Measurements from ENCODE around the gene ADSS1. TPM values are rescaled to one million over a fixed set of nuclear protein-coding genes. Genes with fewer than 3 reads are reported as not detected.

Gene ADSS1
- total RNA-seq, 1 donor from 2014 or later = 1.1 TPM

DNA sequence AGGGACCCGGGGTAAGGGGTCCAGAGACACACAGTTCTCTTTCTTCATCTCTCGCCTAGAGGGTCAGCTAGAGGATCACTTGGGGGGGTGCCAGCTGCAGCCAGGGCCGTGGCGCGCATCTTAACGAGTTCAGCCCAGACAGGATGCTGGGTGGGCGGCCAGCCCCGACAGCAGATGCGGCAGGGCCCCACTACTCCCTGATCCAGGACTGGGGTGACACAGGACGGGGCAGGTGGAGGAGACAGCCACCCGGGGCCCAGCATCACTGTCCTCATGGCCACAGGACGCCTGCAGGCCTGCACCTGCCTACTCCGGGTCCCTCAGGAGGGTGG lies 58.7 kb downstream of the ADSS1 start:
- no peak for DNase-seq (ENCODE audit: low spot score)
- no peak overlapping the region for H3K27ac Mint-ChIP-seq
- no peaks in the 10 kb centered on the region for H3K36me3 Mint-ChIP-seq (ENCODE audit: low read depth)
- no peaks in the 10 kb centered on the region for H3K27me3 Mint-ChIP-seq (ENCODE audit: insufficient read depth)
- intact Hi-C loops (cut with micrococcal nuclease) = no loop called here
- no peaks in the 10 kb centered on the region for H3K4me1 Mint-ChIP-seq (ENCODE audit: low read depth)
- no peaks in the 10 kb centered on the region for H3K9me3 Mint-ChIP-seq
- no peak overlapping the region for H3K4me3 Mint-ChIP-seq

DNA sequence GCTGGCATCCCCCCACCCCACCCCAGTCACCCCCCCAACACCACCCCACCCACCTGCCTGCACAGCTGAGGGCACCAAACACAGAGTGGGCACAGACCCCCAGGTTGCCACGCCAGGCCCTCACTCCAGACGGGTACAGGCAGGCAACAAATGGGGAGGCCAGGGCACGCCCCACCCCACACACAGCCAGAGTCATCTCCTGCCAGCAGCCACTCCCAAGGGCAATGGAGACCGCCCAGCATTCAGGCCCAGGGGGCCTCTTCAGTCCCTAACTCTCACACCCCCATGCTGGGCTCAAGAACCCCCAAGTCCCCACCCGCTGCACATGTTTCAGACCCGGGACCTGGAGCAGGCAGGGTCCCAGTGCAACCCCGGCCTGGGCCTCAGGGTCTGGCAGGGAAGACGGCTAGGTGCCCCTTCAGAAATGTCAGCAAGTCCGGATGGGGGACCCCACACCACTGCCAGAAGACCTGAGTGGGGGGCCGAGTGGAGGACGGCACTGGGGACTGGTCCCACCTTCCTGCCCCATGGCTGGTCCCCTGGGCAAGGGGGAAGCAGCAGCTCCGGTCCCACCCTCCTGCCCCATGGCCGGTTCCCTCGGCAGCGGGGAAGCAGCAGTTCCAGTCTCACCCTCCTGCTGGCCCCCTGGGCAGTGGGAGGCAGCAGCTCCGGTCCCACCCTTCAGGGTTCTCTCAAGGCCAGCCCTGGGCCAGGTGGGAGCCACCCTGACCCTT lies 59.6 kb downstream of the ADSS1 start:
- no peak overlapping the region for H3K27ac Mint-ChIP-seq
- no peak for DNase-seq (ENCODE audit: low spot score)
- H3K36me3 Mint-ChIP-seq (ENCODE audit: low read depth) = no peaks in the 10 kb centered on the region
- no peaks in the 10 kb centered on the region for H3K4me1 Mint-ChIP-seq (ENCODE audit: low read depth)
- H3K27me3 Mint-ChIP-seq (ENCODE audit: insufficient read depth) = no peaks in the 10 kb centered on the region
- H3K4me3 Mint-ChIP-seq = no peak overlapping the region
- intact Hi-C loops (cut with micrococcal nuclease) = no loop called here
- no peaks in the 10 kb centered on the region for H3K9me3 Mint-ChIP-seq

DNA sequence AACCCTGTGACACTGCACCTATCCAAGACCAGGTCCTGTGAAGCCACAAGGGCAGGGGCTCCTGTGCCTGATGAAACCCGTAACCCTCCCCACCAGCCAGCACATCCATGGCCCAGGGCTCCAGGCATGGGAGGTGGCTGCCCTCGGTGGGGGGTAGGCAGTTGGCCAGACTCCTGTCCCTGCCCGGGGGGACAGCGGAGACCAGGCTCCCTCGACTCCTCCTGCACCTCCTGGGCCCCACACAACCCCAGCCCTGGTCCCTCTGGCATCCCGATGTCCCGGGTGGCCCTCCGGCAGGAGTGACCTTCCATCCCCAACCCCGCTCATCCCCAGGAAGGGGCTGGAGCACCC lies 60.2 kb downstream of the ADSS1 start:
- no peak overlapping the region for H3K4me3 Mint-ChIP-seq
- intact Hi-C loops (cut with micrococcal nuclease) = no loop called here
- H3K36me3 Mint-ChIP-seq (ENCODE audit: low read depth) = no peaks in the 10 kb centered on the region

DNA sequence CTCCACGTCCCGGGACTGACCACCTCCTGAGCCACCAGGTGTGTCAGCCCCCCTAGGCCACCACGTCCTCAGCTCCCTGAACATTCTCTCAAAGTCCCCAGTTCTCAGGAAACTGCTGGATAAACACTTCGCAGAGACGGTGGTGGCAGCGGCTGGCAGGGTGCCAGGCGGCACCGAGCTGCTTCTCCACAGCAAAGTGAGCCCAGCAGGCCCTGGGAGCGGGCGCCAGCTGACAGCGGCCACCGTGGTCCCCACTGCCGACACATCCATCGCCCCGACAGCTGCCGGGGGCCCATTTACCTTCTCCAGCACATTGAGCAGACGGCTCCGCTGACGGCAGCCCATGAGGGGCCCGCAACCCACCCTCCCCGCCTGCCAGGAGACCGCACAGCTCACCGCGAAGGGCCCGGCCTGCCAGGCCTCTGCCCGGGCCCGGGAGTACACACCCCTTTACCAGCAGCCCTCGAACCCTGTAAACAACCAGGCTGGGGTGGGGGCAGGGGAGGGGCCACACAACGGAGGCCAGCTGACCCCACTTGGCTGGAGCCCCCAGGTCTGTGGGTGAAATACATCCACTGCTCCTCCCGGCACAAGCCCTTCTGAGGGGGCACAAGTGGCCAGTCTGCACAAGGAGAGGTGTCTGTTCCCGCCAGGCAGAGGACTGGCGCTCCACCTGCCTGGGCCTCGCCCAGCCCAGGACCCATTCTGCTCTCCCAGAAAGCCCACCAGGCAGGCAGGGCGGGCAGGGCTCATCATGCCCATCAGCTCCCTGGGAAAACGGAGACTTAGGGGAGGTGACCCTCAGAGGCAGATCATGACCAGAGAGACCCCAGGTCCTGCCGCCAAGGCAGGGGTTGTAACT lies 61.0 kb downstream of the ADSS1 start:
- intact Hi-C loops (cut with micrococcal nuclease) = no loop called here
- no peak overlapping the region for H3K4me3 Mint-ChIP-seq
- H3K36me3 Mint-ChIP-seq (ENCODE audit: low read depth) = no peaks in the 10 kb centered on the region
- no peaks in the 10 kb centered on the region for H3K27me3 Mint-ChIP-seq (ENCODE audit: insufficient read depth)
- no peak for DNase-seq (ENCODE audit: low spot score)
- H3K27ac Mint-ChIP-seq = no peak overlapping the region
- no peaks in the 10 kb centered on the region for H3K4me1 Mint-ChIP-seq (ENCODE audit: low read depth)
- no peaks in the 10 kb centered on the region for H3K9me3 Mint-ChIP-seq

More for the DNA sequence above, 60.2 kb downstream of the ADSS1 start:
- no peak for DNase-seq (ENCODE audit: low spot score)
- no peak overlapping the region for H3K27ac Mint-ChIP-seq
- H3K9me3 Mint-ChIP-seq = no peaks in the 10 kb centered on the region
- H3K27me3 Mint-ChIP-seq (ENCODE audit: insufficient read depth) = no peaks in the 10 kb centered on the region
- no peaks in the 10 kb centered on the region for H3K4me1 Mint-ChIP-seq (ENCODE audit: low read depth)

DNA sequence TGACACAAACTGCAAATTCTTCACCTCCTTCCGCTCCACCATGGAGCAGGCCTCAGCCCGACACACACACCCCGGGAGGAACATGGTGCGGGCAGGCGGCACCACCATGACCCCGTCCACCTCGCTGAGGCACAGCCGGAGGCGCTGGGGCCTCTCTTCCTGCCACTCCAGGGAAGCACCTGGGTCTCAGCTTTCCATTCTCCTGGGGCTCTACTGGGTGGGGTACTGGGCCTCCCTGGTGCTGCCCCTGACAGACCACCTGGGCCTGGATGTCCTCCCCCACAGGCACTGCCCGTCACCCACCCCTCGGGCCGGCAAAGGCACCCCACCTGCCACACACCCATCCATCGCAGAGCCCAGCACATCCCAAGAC lies 61.7 kb downstream of the ADSS1 start:
- no peak overlapping the region for H3K27ac Mint-ChIP-seq
- H3K4me3 Mint-ChIP-seq = no peak overlapping the region
- H3K9me3 Mint-ChIP-seq = no peaks in the 10 kb centered on the region
- no peaks in the 10 kb centered on the region for H3K27me3 Mint-ChIP-seq (ENCODE audit: insufficient read depth)
- intact Hi-C loops (cut with micrococcal nuclease) = no loop called here
- no peaks in the 10 kb centered on the region for H3K36me3 Mint-ChIP-seq (ENCODE audit: low read depth)
- no peaks in the 10 kb centered on the region for H3K4me1 Mint-ChIP-seq (ENCODE audit: low read depth)
- no peak for DNase-seq (ENCODE audit: low spot score)

DNA sequence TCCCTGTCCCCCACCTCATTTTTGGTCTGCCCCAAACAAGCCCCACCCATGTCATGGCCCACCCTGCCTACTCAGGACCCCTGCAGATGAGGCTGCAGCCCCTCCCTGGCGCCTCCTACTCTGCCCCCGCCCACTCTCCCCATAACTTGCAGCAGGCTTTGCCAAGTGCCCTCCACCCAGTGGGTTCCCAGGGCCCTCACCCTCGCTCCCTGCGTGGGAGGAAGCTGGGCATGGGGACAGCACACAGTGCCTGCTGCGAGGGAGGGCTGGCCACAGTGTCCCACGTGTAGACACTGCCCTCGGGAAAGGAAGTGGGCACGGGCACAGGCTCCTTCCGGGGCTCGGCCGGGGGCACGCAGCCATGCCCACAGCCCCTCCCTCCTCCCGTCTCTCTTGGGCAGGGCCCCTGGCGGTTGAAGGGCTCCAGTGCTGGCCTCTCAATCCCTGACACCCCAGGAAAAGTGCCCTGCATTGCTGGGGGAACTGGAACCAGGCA lies 62.1 kb downstream of the ADSS1 start:
- H3K36me3 Mint-ChIP-seq (ENCODE audit: low read depth) = no peaks in the 10 kb centered on the region
- H3K27me3 Mint-ChIP-seq (ENCODE audit: insufficient read depth) = no peaks in the 10 kb centered on the region
- intact Hi-C loops (cut with micrococcal nuclease) = no loop called here
- H3K4me1 Mint-ChIP-seq (ENCODE audit: low read depth) = no peaks in the 10 kb centered on the region
- DNase-seq (ENCODE audit: low spot score) = no peak
- H3K4me3 Mint-ChIP-seq = no peak overlapping the region
- H3K27ac Mint-ChIP-seq = no peak overlapping the region
- H3K9me3 Mint-ChIP-seq = no peaks in the 10 kb centered on the region

DNA sequence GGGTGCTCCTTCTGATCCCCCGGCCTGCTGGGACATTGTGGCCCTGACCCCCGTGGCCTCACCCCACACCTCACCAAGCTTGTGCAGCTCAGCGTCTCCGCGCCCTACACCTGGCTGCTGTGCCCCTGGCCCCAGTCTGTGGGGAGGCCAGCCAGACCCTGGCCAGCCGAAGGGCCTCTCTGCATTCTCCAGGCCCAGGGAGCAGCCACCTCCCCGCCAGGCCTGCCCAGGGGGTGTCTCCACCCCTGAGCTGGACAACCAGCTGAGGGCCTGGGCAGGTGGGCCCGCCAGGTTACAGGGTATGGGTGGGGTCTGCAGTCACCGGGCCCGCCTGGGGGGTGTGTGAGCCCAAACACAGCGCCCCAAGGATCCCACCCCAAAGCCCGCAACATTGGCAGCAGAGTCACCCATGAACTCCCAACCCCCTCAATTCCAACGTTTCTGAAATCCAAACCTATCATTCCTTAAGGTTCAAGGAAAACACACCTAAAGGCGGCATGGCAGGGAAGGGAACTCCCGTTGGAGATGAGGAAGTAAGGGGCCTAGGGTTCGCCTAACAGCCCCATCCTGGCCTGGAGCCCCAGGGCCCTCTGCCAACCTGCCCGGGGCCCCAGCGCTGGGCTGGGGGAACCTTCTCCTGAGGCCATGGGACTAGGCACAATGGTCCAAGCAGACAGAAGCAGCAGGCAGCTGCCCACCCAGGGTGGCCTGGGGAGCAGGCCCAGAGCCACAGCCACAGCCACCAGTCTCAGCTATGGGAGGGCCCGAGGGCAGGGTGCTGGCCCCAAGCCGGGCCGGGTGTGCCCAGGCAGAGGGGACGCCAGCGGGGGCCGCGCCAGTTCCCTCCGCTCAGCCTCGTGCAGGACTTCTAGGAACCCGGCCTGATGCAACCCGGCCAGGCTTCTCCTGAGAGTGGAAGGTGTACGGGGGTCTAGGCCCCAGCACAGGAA lies 63.0 kb downstream of the ADSS1 start:
- Mint-ChIP-seq H3K27me3 (ENCODE audit: insufficient read depth) (no peaks in the 10 kb centered on the region), H3K9me3 (no peaks in the 10 kb centered on the region), H3K27ac (no peak overlapping the region), H3K4me3 (no peak overlapping the region), H3K4me1 (ENCODE audit: low read depth) (no peaks in the 10 kb centered on the region), H3K36me3 (ENCODE audit: low read depth) (peaks cover 3% of the 10 kb centered on the region)
- intact Hi-C loops (cut with micrococcal nuclease) = no loop called here
- DNase-seq (ENCODE audit: low spot score) = no peak

DNA sequence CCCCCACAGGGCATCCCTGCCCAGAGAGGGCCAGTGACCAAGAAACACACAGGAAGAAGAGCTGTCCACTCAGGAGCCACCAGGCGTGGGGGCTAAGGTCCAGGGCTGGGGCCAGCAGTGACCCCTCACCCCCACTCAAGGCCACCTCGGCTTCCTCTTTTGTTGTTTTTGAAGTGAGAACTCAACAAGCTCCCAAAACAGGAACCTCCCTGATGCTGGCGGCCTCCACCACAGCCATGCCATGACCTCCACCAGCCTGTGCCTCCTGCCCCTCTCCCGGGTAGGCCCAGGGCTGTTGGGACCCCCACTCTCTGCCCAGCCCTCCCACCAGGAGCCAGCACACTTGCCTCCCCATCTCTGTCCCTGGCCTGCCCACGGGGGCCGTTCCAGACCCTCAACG lies 63.7 kb downstream of the ADSS1 start:
- no peaks in the 10 kb centered on the region for H3K4me1 Mint-ChIP-seq (ENCODE audit: low read depth)
- no peak overlapping the region for H3K4me3 Mint-ChIP-seq
- DNase-seq (ENCODE audit: low spot score) = no peak
- no peaks in the 10 kb centered on the region for H3K27me3 Mint-ChIP-seq (ENCODE audit: insufficient read depth)
- peaks cover 3% of the 10 kb centered on the region for H3K36me3 Mint-ChIP-seq (ENCODE audit: low read depth)
- H3K9me3 Mint-ChIP-seq = no peaks in the 10 kb centered on the region
- no peak overlapping the region for H3K27ac Mint-ChIP-seq
- intact Hi-C loops (cut with micrococcal nuclease) = no loop called here

DNA sequence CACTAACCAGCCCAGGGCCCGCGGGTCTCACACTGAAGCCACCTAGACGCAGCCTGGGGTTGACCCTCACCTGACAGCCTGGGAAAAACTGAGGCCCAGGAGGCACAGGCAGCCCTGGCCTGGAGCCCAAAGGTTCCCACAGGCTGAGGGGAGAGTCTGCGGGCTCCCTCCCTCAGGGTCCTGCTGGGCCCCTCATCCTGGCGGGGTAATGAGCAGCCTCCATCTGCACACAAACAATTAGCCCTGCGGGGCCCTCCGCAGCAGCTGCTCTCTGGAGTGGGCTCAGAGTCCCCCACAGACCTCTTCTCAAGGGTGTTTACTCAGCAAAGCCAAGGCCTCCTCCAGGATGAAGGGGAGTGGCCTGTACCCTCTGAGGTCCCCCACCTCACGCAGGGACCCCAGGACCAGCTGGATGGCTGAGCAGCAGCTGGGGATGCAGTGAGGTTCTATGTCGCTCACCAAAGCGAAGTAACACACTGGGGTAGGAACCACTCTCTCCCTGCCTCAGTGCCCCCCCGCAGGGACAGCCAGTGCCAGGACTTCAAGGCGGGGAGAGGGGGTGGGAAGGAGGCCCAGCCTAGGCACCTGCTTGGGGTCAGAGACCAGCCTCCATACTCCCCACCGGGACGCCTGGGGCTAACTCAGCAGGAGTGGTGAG lies 64.3 kb downstream of the ADSS1 start:
- H3K27me3 Mint-ChIP-seq (ENCODE audit: insufficient read depth) = no peaks in the 10 kb centered on the region
- DNase-seq (ENCODE audit: low spot score) = no peak
- no peaks in the 10 kb centered on the region for H3K9me3 Mint-ChIP-seq
- peaks cover 5% of the 10 kb centered on the region for H3K36me3 Mint-ChIP-seq (ENCODE audit: low read depth)
- no peak overlapping the region for H3K27ac Mint-ChIP-seq
- no peak overlapping the region for H3K4me3 Mint-ChIP-seq
- intact Hi-C loops (cut with micrococcal nuclease) = no loop called here
- H3K4me1 Mint-ChIP-seq (ENCODE audit: low read depth) = peaks cover under 1% of the 10 kb centered on the region

DNA sequence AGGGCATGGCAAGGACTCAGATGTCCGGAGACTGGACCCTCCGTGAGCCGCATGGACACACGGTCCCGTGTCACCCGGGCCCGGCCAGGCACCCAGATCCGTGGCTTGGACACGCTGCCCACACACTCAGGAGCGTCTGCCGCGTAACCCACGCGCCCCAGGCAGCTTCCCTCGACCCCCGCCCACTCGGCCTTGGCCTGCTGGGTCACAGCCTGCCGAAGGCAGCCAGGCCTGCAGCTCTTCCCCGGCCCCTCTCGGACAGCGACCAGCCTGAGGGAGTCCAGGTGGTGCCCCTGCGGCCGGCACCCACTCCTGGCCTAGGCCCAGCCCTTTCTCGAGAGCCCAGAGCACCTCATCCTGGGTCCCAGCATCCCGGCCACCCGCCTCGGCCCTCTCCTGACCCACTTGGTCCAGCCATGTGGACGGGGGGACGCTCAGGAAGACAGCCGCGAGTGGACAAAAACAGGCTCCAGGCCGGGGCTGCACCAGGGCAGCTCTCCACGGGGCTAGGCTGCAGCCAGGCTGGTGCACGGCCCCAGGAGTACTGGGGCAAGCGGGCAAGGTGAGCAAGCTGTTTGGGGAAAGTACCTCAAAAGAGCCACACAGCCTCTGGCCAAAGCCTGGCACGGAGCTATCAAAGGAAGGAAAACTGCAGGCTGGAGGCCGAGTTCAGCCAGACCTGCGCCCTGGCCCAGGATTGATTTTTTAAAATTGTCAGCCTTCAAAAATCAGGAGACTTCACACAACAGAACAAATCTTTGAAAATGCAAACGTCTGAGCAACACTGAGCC lies 65.0 kb downstream of the ADSS1 start:
- no peaks in the 10 kb centered on the region for H3K27me3 Mint-ChIP-seq (ENCODE audit: insufficient read depth)
- no peak overlapping the region for H3K4me3 Mint-ChIP-seq
- intact Hi-C loops (cut with micrococcal nuclease) = no loop called here
- no peak for DNase-seq (ENCODE audit: low spot score)
- H3K36me3 Mint-ChIP-seq (ENCODE audit: low read depth) = peaks cover 5% of the 10 kb centered on the region
- H3K9me3 Mint-ChIP-seq = no peaks in the 10 kb centered on the region
- H3K27ac Mint-ChIP-seq = no peak overlapping the region
- peaks cover 8% of the 10 kb centered on the region for H3K4me1 Mint-ChIP-seq (ENCODE audit: low read depth)

DNA sequence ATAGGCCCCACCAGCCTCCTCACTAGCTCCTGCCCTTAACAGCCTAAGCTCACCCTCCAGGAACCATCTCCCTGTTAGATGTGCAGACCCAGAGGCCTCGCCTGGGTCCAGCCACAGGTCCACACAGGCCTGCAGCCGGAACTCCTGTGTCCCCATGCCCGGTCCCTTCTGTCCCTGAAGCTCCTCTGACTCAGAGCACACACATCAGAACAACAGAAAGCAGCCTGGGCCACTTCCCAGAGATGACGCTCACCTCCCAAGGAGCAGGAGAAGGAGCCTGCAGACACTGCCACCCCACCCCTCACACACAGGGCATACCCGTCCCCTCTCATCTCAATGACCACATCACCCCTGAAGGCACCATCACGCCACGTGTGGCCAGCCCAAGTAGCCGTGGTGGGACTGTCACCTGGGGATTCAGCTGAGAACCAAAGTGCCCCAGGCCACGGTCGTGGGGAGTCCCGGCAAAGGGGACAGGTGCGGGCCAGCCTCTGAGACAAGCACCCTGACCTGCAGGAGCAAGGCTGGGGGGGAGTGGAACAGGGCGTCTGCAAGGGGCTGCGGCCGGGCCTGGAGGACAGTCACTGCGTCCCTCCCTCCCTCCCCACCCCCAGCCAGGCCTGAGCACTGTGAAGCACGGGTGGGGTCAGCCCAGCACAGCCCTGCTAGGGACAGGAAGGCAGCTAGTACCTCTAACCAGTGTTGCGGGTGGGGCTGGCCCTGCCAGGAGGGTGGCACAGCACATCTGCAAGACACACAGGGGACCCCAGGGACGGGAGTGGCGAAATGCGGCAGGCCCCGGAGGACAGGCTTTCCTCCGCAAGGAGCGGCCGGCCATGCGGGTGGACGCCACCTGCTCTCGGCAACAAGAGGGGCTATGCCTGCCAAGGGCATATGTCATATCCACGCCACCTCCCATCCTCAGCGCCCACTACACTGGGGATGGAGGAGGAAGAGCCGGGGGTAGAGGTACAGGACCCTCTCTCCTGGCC lies 66.0 kb downstream of the ADSS1 start:
- intact Hi-C loops (cut with micrococcal nuclease) = loop anchor here (10.0 kb wide), 1 partner anchor 525 kb away; the partner anchor contains the start of gene PACS2
- Mint-ChIP-seq H3K9me3 (no peaks in the 10 kb centered on the region), H3K27me3 (ENCODE audit: insufficient read depth) (no peaks in the 10 kb centered on the region), H3K36me3 (ENCODE audit: low read depth) (peaks cover 8% of the 10 kb centered on the region), H3K4me3 (no peak overlapping the region), H3K27ac (no peak overlapping the region), H3K4me1 (ENCODE audit: low read depth) (peaks cover 14% of the 10 kb centered on the region)
- DNase-seq (ENCODE audit: low spot score) = no peak

Measured in activated T-helper 1 cell treated with anti-CD3 and anti-CD28 coated beads, Interleukin-12 subunit alpha, Interleukin-12 subunit beta, Interleukin-2, Interleukin-4 antibody, amounts not matched to agents 30 ng/mL and 10 ng/mL and 1 ng/mL, durations not matched to agents 14 hours and 24 hours and 36 hours (primary cell).